Stomach smooth muscle (tissue), 2 donors: ENCODE results near the gene TNIK.
"Not testable (repeated sequence)": the region's sequence is repeated elsewhere in the genome, so short reads cannot be mapped to it uniquely, and the experiment has no call there.

Experiments
- H3K27ac ChIP-seq: one replicate; pipeline ENCODE4 v1.7.0; 2013; ENCODE audit warnings: mild to moderate bottlenecking, low read length, inconsistent platforms
- H3K27me3 ChIP-seq, 2 donors: one replicate each; pipeline ENCODE4 v1.7.0; 2013; ENCODE audit warnings: low read length in 2 of 2; ENCODE audit not compliant: insufficient read depth in 2 of 2, control insufficient read depth in 1 of 2
- H3K36me3 ChIP-seq, 2 donors: one replicate each; pipeline ENCODE4 v1.7.0; 2013; ENCODE audit warnings: low read length in 2 of 2; ENCODE audit not compliant: control insufficient read depth in 2 of 2, insufficient read depth in 2 of 2
- H3K4me1 ChIP-seq: one replicate; pipeline ENCODE4 v1.7.0; 2013; ENCODE audit warnings: low read length; ENCODE audit not compliant: control insufficient read depth, insufficient read depth
- H3K4me3 ChIP-seq, 2 donors: one replicate each; pipeline ENCODE4 v1.7.0; 2013; ENCODE audit warnings: low read length in 2 of 2
- H3K9ac ChIP-seq, 2 donors: one replicate each; pipeline ENCODE4 v1.7.0; 2013; ENCODE audit warnings: low read length in 2 of 2, mild to moderate bottlenecking in 1 of 2
- H3K9me3 ChIP-seq, 2 donors: one replicate each; pipeline ENCODE4 v1.7.0; 2013; ENCODE audit warnings: low read length in 2 of 2; ENCODE audit not compliant: control insufficient read depth in 2 of 2
- donor health status: healthy.
- donor health status: Pancreatic carcinoma.

Gene TNIK

GRCh38 chr3:171435757-171436156 lies 24.4 kb downstream of the TNIK start:
- Histone ChIP-seq H3K27me3 (no peaks in the 10 kb centered on the region), H3K4me1 (no peaks in the 10 kb centered on the region), H3K36me3 (no peaks in the 10 kb centered on the region), H3K9ac (no peak overlapping the region), H3K9me3 (no peaks in the 10 kb centered on the region), H3K27ac (no peak overlapping the region), H3K4me3 (no peak overlapping the region)

DNA sequence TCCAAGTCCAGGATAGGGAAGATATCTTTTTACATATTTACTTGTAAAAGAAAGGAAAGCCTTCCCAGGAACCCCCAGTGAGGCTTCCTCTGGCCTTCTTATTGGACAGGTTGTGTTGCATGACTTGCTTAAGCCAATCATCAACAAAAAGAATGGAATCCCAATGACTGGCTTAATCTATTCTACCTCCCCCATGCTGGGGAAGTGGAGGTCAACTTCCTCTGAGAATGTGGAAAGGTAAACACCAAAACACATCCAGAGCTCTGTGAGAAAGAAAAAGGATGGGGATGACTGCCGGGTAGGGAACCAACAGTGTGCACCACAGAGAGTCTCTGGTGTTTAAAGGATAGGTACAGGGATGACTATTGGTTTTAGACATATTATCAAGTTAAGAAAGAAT lies 25.1 kb downstream of the TNIK start:
- Histone ChIP-seq H3K9ac (no peak overlapping the region), H3K27me3 (no peaks in the 10 kb centered on the region), H3K27ac (no peak overlapping the region), H3K4me1 (no peaks in the 10 kb centered on the region), H3K9me3 (no peaks in the 10 kb centered on the region), H3K4me3 (no peak overlapping the region), H3K36me3 (no peaks in the 10 kb centered on the region)

- H3K4me1 ChIP-seq, result no peaks in the 10 kb centered on the region
- H3K9me3 ChIP-seq, result no peaks in the 10 kb centered on the region
These were observed 27.7 kb downstream of the TNIK start for GRCh38 chr3:171432548-171432947.

DNA sequence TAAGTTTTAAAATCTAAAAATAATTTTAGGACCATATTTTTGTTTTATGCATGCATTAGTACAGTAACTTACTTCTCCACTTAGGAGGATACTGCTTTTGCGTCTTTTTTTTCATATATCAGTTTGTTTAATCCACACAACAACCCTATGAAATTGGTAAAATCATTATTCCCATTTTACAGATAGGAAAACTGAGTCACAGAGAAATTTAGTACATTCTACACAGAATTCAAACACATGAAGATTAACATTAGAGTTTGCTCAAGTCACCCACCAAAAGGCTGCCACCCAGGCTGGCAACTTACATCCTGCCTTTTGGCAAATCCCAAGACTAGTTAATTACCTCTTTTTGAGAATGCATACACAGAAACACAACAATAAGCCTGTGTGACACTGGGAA lies 28.7 kb downstream of the TNIK start:
- H3K27me3 ChIP-seq, result no peaks in the 10 kb centered on the region
- H3K4me1 ChIP-seq, result no peaks in the 10 kb centered on the region
- no peaks in the 10 kb centered on the region for H3K9me3 ChIP-seq
- no peak overlapping the region for H3K27ac ChIP-seq
- no peak overlapping the region for H3K9ac ChIP-seq
- no peak overlapping the region for H3K4me3 ChIP-seq
- H3K36me3 ChIP-seq, result no peaks in the 10 kb centered on the region

More at GRCh38 chr3:171432548-171432947, 27.7 kb downstream of the TNIK start:
- Histone ChIP-seq H3K27me3 (no peaks in the 10 kb centered on the region), H3K4me3 (no peak overlapping the region), H3K27ac (no peak overlapping the region), H3K36me3 (no peaks in the 10 kb centered on the region), H3K9ac (no peak overlapping the region)

DNA sequence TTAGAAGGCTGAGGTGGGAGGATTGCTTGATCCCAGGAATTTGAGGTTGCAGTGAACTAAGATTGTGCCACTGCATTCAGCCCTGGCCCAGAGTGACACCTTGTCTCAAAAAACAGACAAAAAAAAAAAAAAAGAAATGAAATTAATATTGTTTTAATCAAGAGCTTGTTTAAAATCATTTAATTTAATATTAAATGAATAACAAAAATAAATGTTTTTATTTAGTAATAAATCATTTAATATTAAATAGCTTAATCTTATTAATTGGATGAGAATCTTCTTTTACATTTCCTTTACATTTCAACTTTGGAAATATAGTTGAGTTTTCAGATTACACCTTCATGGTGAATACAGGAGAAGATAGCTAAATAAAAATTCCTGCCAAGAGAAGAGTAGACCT lies 29.7 kb downstream of the TNIK start:
- Histone ChIP-seq H3K4me1 (no peaks in the 10 kb centered on the region), H3K36me3 (no peaks in the 10 kb centered on the region), H3K9me3 (no peaks in the 10 kb centered on the region), H3K4me3 (no peak overlapping the region), H3K27me3 (no peaks in the 10 kb centered on the region), H3K27ac (no peak overlapping the region), H3K9ac (no peak overlapping the region)

DNA sequence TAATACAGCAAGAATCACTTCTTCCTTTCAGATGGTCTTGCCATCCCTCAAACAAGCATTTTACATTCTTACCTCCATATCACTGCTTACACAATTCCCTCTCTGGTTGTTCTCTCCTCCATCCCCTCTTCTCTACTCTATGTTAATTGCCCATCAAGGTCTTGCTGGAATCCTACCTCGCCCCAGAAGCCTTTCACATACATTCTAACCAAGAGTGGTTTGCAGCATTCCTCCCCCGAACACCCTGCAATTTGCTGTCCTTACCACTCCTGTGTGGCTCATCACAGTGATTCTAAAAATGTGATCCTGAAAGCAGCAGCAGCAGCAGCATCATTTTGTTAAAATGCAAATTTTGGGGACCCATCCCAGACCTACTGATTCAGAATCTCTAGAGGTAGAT lies 30.6 kb downstream of the TNIK start:
- Histone ChIP-seq H3K9ac (no peak overlapping the region), H3K27ac (no peak overlapping the region), H3K36me3 (no peaks in the 10 kb centered on the region), H3K27me3 (no peaks in the 10 kb centered on the region), H3K4me1 (no peaks in the 10 kb centered on the region), H3K4me3 (no peak overlapping the region), H3K9me3 (no peaks in the 10 kb centered on the region)

DNA sequence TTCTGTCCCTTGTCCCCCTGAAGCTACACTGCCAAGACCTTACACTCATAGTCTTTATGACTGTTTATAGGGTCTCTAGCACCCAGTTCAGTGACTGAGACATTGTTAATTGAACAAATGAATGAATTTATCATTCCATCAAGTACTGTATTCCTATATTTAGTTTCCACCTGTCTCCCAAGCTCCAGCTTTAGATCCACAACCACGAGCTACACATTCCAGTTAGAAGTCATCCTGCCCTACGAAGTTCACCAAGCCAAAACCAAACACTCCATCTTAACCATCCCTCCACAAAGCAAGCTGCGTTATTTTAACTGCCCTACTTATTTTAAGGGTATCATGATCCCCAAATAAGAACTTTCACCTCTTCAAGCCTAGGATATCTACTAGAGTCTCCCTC lies 31.3 kb downstream of the TNIK start:
- Histone ChIP-seq H3K27me3 (no peaks in the 10 kb centered on the region), H3K36me3 (no peaks in the 10 kb centered on the region), H3K4me1 (no peaks in the 10 kb centered on the region), H3K9ac (no peak overlapping the region), H3K9me3 (no peaks in the 10 kb centered on the region), H3K27ac (no peak overlapping the region), H3K4me3 (no peak overlapping the region)

DNA sequence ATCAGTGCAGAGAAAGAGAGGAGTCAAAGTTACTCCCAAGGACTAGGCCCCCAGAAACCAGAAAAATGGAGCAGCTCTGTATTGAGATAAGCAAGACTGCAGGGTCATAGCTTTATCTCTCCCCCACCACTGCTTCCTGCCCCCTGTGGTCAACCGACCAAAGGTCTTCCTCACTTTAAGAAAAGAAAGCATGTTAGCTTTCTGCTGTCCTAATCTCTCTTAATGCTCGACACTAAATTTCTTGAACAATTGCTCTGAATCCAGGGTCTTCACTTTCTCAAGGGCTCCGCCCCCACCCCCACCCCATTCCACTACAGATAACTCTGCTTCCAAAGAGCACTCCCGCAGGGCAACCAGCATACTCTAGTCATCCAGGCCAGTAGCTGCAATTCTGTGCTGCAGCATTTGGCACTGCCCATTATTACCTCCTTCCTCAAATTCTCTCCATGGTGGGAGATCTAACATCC lies 31.9 kb downstream of the TNIK start:
- H3K9ac ChIP-seq, result no peak overlapping the region
- no peak overlapping the region for H3K27ac ChIP-seq
- no peaks in the 10 kb centered on the region for H3K27me3 ChIP-seq
- no peak overlapping the region for H3K4me3 ChIP-seq
- H3K9me3 ChIP-seq, result no peaks in the 10 kb centered on the region
- no peaks in the 10 kb centered on the region for H3K4me1 ChIP-seq
- no peaks in the 10 kb centered on the region for H3K36me3 ChIP-seq

- no peak overlapping the region for H3K4me3 ChIP-seq
- no peaks in the 10 kb centered on the region for H3K36me3 ChIP-seq
- H3K9me3 ChIP-seq, result no peaks in the 10 kb centered on the region
- H3K27ac ChIP-seq, result no peak overlapping the region
- H3K9ac ChIP-seq, result no peak overlapping the region
- H3K4me1 ChIP-seq, result no peaks in the 10 kb centered on the region
- H3K27me3 ChIP-seq, result no peaks in the 10 kb centered on the region
These were observed 32.4 kb downstream of the TNIK start for GRCh38 chr3:171427771-171428320.

GRCh38 chr3:171424063-171424462 lies 36.1 kb downstream of the TNIK start:
- H3K9ac ChIP-seq, H3K4me3 ChIP-seq: not testable (repeated sequence)

DNA sequence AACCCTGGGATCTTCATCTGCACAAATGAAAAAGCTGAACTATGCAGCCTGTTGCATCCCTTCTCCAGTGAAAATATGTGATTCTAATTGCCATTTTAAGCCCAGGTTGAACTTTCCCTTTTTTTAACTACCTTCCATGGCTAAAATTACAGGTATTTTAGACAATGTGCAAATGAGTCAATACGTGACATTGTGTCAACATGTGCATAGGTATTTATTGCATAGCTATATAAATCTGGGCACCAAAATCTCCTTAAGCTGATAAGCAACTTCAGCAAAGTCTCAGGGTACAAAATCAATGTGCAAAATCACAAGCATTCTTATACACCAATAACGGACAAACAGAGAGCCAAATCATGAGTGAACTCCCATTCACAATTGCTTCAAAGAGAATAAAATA lies 37.4 kb downstream of the TNIK start:
- not testable (repeated sequence) for H3K4me3 ChIP-seq, H3K4me1 ChIP-seq, H3K36me3 ChIP-seq, H3K27ac ChIP-seq, H3K27me3 ChIP-seq, H3K9ac ChIP-seq, H3K9me3 ChIP-seq

More at GRCh38 chr3:171424063-171424462, 36.1 kb downstream of the TNIK start:
- H3K27me3 ChIP-seq, H3K27ac ChIP-seq, H3K9me3 ChIP-seq, H3K4me1 ChIP-seq, H3K36me3 ChIP-seq: not testable (repeated sequence)
